HG03565 (cell line): Measurements from ENCODE around the gene RAC2.

Source experiments
- ATAC-seq: cut with Tn5 transposase; IDR thresholded peaks from one replicate; pipeline ENCODE4 v1.9.1; 2021; ENCODE audit warnings: mild to moderate bottlenecking, moderate library complexity; ENCODE audit not compliant: unreplicated experiment

Gene RAC2

GRCh38 chr22:37222440-37222971 lies 21.6 kb downstream of the RAC2 start:
- ATAC-seq = no peak

- no peak for ATAC-seq
Measured at GRCh38 chr22:37221424-37222333, 22.4 kb downstream of the RAC2 start.

GRCh38 chr22:37220543-37220981 lies 23.5 kb downstream of the RAC2 start:
- ATAC-seq = no peak

GRCh38 chr22:37219533-37219932 lies 24.5 kb downstream of the RAC2 start:
- ATAC-seq = no peak

GRCh38 chr22:37218771-37219411 lies 25.2 kb downstream of the RAC2 start:
- peak; percentile 57 for ATAC-seq

GRCh38 chr22:37218399-37218770 lies 25.7 kb downstream of the RAC2 start:
- no peak for ATAC-seq

- no peak for ATAC-seq
Measured at GRCh38 chr22:37215890-37216289, 28.2 kb downstream of the RAC2 start.

GRCh38 chr22:37214731-37215030 lies 29.4 kb downstream of the RAC2 start:
- ATAC-seq = no peak

- no peak for ATAC-seq
Measured at GRCh38 chr22:37213941-37214730, 29.9 kb downstream of the RAC2 start.

- ATAC-seq = no peak
Measured at GRCh38 chr22:37213218-37213855, 30.7 kb downstream of the RAC2 start.

GRCh38 chr22:37212174-37212906 lies 31.7 kb downstream of the RAC2 start, which contains the start of gene SSTR3:
Gene SSTR3 (minus strand): TSS chr22:37212477. CDS start chr22:37207803, 4,674 bp downstream.
- ATAC-seq = no peak

- no peak for ATAC-seq
Measured at GRCh38 chr22:37211866-37212173, 32.2 kb downstream of the RAC2 start.

- ATAC-seq = no peak
Measured at GRCh38 chr22:37211075-37211865, 32.8 kb downstream of the RAC2 start.

GRCh38 chr22:37210041-37210803 lies 33.8 kb downstream of the RAC2 start:
- ATAC-seq = no peak

GRCh38 chr22:37209140-37209845 lies 34.8 kb downstream of the RAC2 start:
- ATAC-seq = no peak

GRCh38 chr22:37208401-37209139 lies 35.5 kb downstream of the RAC2 start:
- ATAC-seq = no peak

GRCh38 chr22:37207981-37208380 lies 36.1 kb downstream of the RAC2 start:
- ATAC-seq = no peak
